ENCODE results near the gene CCSER1. TPM values are rescaled to one million over a fixed set of nuclear protein-coding genes. Genes with fewer than 3 reads are reported as not detected.

Gene CCSER1
- total RNA-seq, 1 donor from 2014 or later, result 15.7 TPM

DNA sequence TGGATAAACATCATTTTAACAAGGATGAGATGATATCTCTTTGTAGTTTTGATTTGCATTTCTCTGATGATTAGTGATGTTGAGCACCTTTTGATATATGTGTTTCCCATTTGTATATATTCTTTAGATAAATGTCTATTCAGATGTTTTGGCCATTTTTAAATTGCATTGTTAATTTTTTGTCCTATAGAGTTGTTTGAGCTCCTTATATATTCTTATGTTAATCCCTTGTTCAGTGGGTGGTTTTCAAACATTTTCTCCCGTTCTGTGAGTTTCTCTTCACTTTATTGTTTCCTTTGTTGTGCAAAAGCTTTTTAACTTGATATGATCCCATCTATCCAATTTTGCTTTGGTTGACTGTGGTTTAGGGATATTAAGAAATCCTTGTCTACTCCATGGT is 606.0 kb downstream of the CCSER1 start:
- Mint-ChIP-seq H3K36me3 (ENCODE audit: unreplicated experiment) (no peaks in the 10 kb centered on the region), H3K9me3 (ENCODE audit: unreplicated experiment) (peaks cover 2% of the 10 kb centered on the region), H3K27me3 (ENCODE audit: unreplicated experiment) (no peaks in the 10 kb centered on the region), H3K4me1 (ENCODE audit: low read depth, unreplicated experiment) (no peaks in the 10 kb centered on the region), H3K27ac (ENCODE audit: unreplicated experiment) (no peak overlapping the region), H3K4me3 (ENCODE audit: unreplicated experiment) (no peak overlapping the region)
- no peak for DNase-seq
- TF ChIP-seq, protein P1, sequence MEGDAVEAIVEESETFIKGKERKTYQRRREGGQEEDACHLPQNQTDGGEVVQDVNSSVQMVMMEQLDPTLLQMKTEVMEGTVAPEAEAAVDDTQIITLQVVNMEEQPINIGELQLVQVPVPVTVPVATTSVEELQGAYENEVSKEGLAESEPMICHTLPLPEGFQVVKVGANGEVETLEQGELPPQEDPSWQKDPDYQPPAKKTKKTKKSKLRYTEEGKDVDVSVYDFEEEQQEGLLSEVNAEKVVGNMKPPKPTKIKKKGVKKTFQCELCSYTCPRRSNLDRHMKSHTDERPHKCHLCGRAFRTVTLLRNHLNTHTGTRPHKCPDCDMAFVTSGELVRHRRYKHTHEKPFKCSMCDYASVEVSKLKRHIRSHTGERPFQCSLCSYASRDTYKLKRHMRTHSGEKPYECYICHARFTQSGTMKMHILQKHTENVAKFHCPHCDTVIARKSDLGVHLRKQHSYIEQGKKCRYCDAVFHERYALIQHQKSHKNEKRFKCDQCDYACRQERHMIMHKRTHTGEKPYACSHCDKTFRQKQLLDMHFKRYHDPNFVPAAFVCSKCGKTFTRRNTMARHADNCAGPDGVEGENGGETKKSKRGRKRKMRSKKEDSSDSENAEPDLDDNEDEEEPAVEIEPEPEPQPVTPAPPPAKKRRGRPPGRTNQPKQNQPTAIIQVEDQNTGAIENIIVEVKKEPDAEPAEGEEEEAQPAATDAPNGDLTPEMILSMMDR (IDR thresholded peaks at IDR 0.05; ENCODE audit: partially characterized antibody, unreplicated experiment), result no peak

DNA sequence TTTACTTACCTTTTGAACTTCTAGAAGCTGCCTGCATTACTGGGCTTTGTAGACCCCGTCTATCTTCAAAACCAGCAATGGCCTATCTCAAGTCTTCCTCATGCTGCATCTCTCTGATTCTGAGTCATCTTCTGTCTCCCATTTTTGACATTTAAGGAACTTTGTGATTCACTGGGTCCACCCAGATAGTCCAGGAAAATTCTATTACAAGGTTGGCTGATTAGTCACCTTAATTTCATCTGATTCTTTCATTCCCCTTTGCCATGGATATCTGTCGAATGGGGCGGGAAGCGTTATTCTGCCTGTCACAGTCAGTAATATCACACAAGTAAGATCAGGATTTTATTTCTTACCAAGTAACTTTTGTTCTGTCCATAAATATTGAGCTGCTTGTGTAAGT is 618.0 kb downstream of the CCSER1 start:
- Mint-ChIP-seq H3K36me3 (ENCODE audit: unreplicated experiment) (no peaks in the 10 kb centered on the region), H3K9me3 (ENCODE audit: unreplicated experiment) (no peaks in the 10 kb centered on the region), H3K4me3 (ENCODE audit: unreplicated experiment) (no peak overlapping the region), H3K27ac (ENCODE audit: unreplicated experiment) (no peak overlapping the region), H3K4me1 (ENCODE audit: low read depth, unreplicated experiment) (no peaks in the 10 kb centered on the region), H3K27me3 (ENCODE audit: unreplicated experiment) (peaks cover 3% of the 10 kb centered on the region)
- no peak for DNase-seq
- TF ChIP-seq, protein P1 (IDR thresholded peaks at IDR 0.05; ENCODE audit: partially characterized antibody, unreplicated experiment), result no peak

DNA sequence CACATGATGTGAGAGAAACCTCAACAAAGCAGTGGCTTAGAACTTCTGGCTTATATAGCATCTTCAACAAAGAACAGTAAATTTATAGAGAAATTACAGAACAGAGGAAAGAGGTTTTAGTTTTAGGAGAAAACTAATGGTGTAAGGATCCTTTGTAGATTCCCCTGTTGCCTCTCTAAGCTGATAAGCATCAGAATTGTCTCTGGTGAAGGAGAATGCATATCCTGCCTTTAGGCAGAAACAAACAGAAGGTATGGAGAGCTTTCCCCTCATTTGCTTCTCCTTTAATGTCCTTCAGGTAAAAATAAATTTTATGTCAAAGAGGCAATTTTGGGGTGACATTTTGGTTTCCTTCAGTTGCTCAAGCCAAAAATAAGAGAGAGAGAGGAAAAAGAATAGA is 625.9 kb downstream of the CCSER1 start:
- H3K4me1 Mint-ChIP-seq (ENCODE audit: low read depth, unreplicated experiment), result no peaks in the 10 kb centered on the region
- no peaks in the 10 kb centered on the region for H3K27me3 Mint-ChIP-seq (ENCODE audit: unreplicated experiment)
- H3K4me3 Mint-ChIP-seq (ENCODE audit: unreplicated experiment), result no peak overlapping the region
- H3K36me3 Mint-ChIP-seq (ENCODE audit: unreplicated experiment), result no peaks in the 10 kb centered on the region
- no peak for DNase-seq
- H3K27ac Mint-ChIP-seq (ENCODE audit: unreplicated experiment), result no peak overlapping the region
- no peaks in the 10 kb centered on the region for H3K9me3 Mint-ChIP-seq (ENCODE audit: unreplicated experiment)
- TF ChIP-seq, protein P1 (IDR thresholded peaks at IDR 0.05; ENCODE audit: partially characterized antibody, unreplicated experiment), result no peak

DNA sequence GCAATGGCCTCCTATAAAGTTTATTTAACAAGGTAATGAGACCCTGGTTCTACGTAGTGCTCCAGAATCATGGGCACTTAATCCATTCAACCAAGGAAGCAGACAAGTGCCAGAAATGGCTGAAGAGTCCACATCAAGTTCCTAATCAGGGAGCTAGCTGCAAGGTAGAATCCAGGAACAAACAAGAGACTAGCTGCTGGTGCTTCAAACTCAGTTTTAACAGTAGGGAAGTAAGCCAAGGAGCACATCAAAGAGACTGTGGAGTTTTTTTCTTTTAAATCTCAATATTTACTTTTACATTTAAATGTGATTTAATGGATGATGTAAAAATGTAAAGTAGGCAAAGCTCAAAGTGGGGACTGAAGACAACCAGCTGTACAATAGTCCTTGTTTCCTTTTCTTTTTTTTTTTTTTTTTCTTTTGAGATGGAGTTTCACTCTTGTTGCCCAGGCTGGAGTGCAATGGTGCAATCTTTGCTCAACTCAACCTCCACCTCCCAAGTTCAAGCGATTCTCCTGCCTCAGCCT is 630.4 kb downstream of the CCSER1 start:
- TF ChIP-seq, protein P1 (IDR thresholded peaks at IDR 0.05; ENCODE audit: partially characterized antibody, unreplicated experiment), result no peak
- Mint-ChIP-seq H3K36me3 (ENCODE audit: unreplicated experiment) (no peaks in the 10 kb centered on the region), H3K9me3 (ENCODE audit: unreplicated experiment) (peaks cover under 1% of the 10 kb centered on the region), H3K27me3 (ENCODE audit: unreplicated experiment) (no peaks in the 10 kb centered on the region), H3K27ac (ENCODE audit: unreplicated experiment) (no peak overlapping the region), H3K4me3 (ENCODE audit: unreplicated experiment) (no peak overlapping the region), H3K4me1 (ENCODE audit: low read depth, unreplicated experiment) (no peaks in the 10 kb centered on the region)
- no peak for DNase-seq

DNA sequence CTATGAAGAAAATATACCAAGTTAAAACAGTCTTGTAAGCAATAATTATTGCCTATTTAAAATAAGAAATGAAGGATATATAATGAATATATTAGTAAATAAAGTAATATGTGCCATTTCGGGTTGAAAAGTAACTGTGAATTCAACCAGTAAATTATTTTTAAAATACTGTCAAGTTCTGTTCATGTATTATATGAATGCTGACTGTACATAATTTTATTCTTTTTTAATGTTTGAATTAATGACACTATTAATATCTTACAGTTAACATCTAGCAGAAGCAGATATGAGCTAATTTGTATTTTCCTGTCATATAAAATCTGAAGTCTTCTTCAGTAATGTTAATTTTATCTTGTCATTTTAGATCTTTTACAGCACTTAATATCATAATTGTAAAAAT is 632.9 kb downstream of the CCSER1 start:
- H3K4me1 Mint-ChIP-seq (ENCODE audit: low read depth, unreplicated experiment), result no peaks in the 10 kb centered on the region
- H3K36me3 Mint-ChIP-seq (ENCODE audit: unreplicated experiment), result no peaks in the 10 kb centered on the region
- TF ChIP-seq, protein P1 (IDR thresholded peaks at IDR 0.05; ENCODE audit: partially characterized antibody, unreplicated experiment), result no peak
- H3K27ac Mint-ChIP-seq (ENCODE audit: unreplicated experiment), result no peak overlapping the region
- H3K4me3 Mint-ChIP-seq (ENCODE audit: unreplicated experiment), result no peak overlapping the region
- H3K27me3 Mint-ChIP-seq (ENCODE audit: unreplicated experiment), result no peaks in the 10 kb centered on the region
- DNase-seq, result no peak
- H3K9me3 Mint-ChIP-seq (ENCODE audit: unreplicated experiment), result peaks cover 2% of the 10 kb centered on the region
